LNCaP clone FGC (cell line): Measurements from ENCODE around the gene CADM3.

Source experiments
- DNase-seq: peaks from one replicate; pipeline ENCODE4 v3.0.0-alpha.2; 2011; ENCODE audit warnings: low read depth
- H3K4me3 ChIP-seq: 2 replicates; pipeline ENCODE4 v1.5.1; 2011; ENCODE audit warnings: mild to moderate bottlenecking, low read depth, low read length, control low read depth
- TF ChIP-seq, protein P1 (sequence below): IDR thresholded peaks from 2 replicates; pipeline ENCODE4 v1.5.1; 2012; ENCODE audit warnings: mild to moderate bottlenecking; ENCODE audit not compliant: control insufficient read depth, insufficient read depth; ENCODE audit errors: extremely low read depth

Gene CADM3

DNA sequence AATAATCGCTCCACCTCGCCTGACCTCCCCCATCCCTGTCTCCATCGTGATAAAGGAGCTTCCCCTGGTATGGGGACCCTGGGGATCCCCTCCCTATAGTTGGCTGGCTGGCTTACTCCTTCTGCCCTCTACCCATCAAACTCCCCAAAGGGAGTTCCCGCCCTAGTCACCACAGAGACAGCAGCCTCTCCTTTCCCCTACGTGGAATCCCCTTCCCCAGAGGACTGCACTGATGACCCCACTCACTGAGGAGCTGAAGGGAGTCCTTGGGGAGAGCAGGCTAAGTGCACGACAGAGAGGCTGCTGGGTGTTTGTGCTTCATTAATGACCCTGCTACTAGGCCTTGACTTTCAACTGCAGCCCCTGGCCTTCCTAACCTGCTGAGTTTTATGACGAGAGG lies 1.9 kb downstream of the CADM3 start:
- DNase-seq, result no peak
- no peak overlapping the region for H3K4me3 ChIP-seq
- TF ChIP-seq, protein P1, sequence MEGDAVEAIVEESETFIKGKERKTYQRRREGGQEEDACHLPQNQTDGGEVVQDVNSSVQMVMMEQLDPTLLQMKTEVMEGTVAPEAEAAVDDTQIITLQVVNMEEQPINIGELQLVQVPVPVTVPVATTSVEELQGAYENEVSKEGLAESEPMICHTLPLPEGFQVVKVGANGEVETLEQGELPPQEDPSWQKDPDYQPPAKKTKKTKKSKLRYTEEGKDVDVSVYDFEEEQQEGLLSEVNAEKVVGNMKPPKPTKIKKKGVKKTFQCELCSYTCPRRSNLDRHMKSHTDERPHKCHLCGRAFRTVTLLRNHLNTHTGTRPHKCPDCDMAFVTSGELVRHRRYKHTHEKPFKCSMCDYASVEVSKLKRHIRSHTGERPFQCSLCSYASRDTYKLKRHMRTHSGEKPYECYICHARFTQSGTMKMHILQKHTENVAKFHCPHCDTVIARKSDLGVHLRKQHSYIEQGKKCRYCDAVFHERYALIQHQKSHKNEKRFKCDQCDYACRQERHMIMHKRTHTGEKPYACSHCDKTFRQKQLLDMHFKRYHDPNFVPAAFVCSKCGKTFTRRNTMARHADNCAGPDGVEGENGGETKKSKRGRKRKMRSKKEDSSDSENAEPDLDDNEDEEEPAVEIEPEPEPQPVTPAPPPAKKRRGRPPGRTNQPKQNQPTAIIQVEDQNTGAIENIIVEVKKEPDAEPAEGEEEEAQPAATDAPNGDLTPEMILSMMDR, result no peak

- no peak overlapping the region for H3K4me3 ChIP-seq
- DNase-seq, result no peak
- TF ChIP-seq, protein P1, result no peak
Observed at GRCh38 chr1:159175571-159175970, 4.2 kb downstream of the CADM3 start.

DNA sequence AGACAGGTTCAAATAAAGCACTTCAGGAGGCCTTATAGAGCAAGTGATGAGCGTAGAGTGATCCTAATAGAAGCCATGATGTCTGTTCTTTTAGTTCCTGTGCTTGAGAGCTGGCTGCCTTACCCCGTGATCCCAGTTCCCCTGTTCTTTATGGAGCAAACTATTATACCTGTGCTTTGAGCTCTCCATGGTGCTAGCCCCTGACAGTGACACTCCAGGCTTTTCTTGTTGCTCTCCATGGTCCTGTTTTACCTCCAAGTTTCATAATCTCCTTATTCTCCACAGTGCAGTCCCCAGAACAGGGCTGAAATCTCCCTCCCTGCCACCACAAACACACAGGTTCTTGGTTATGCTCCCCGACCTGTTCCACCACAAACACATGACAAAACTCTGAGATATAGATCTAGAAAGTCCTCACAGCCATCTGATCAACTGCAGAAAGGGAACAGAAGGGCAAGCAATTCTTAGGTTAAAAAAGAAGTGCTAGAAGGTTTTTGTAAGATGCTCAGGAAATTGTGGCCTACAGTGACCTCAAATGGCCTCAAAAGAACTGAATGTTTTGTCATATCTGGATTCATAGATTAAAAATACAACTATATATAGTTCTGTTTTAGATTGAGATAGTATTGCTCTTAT lies 6.0 kb downstream of the CADM3 start:
- TF ChIP-seq, protein P1, result no peak
- DNase-seq, result peak; percentile 60
- H3K4me3 ChIP-seq, result no peak overlapping the region

DNA sequence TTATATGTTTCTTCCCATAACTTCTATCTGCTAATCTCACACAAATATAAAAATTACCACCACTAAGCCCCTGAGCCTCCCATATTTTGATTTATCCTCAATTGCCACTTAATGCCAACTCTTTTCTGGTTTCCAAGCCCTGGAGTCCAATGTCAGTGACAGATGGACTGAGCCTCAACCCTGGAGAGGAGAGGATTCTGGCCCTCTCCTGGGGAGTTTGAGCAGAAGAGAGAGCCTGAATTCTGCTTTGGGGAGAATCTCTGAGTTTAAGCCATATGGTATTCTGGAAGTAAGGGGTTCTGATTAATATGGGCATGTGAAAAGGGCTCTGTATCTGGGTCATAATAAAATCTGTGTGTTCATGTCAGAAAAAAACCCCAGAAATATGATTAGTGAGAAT lies 8.5 kb downstream of the CADM3 start:
- TF ChIP-seq, protein P1, result no peak
- no peak overlapping the region for H3K4me3 ChIP-seq
- DNase-seq, result no peak

DNA sequence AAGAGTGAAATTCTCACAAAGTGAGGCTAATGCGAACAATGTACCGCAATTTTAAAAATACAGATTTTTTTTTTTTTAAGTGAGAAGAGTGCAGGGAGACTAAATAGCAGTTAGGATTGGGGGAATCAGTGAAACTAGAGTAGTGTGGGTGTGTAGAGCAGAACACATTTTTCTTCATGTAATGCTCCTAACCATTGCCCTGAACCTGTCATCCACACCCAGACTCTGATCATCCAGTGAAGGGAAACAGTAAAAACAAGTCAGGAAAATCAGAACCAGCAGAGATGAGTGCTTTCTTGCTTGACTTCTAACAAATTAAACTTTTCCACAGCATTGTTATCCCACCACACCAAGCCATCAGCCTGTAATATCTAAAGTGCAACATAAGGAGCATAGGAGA lies 9.1 kb downstream of the CADM3 start:
- no peak for DNase-seq

DNA sequence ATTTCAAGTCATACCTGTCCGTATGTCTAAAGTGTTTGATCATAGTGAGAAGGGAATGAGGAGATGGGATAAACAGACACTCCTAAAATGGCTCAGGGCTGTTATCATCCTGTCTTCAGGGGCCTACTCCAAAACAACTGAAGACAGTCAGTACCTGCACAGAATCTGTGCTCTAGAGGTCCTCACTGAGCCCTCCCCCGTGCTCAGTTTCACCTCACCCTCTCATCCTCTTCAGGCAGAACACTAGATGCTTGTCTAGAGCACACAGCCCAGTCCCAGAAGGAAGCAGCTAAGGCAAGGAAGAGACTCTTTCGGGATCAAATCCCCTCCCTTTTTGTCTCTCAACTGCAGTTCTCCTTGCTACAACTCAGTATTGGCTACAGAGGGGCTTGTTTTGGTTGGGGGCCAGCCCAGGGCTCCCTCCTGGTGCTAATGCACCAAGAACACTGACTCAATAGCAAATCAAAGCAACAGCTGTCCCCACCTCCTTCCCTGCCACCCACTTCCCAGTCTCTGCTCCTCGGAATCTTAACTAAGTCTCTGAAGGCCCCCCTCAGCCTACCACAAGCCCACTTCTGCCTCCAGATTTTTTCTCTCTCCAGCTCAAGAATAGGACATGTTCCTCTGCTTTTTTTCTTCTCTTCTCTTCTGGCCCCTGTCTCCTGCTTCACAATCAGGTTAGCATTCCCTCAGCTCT lies 10.1 kb downstream of the CADM3 start:
- TF ChIP-seq, protein P1, result no peak
- no peak overlapping the region for H3K4me3 ChIP-seq
- DNase-seq, result no peak

More for the DNA sequence above, 9.1 kb downstream of the CADM3 start:
- TF ChIP-seq, protein P1, result no peak
- H3K4me3 ChIP-seq, result no peak overlapping the region
